Activated CD8-positive, alpha-beta memory T cell treated with anti-CD3 and anti-CD28 coated beads, Interleukin-2, amount 50 U/mL, for 48 hours (primary cell): ENCODE measurements around the gene SLC12A4.
A peak's percentile ranks its signal among the peaks of the same experiment; 100 is the strongest.
"Not testable (repeated sequence)": the region's sequence is repeated elsewhere in the genome, so short reads cannot be mapped to it uniquely, and the experiment has no call there.

Experiments
- DNase-seq: peaks from one replicate; pipeline ENCODE4 v3.0.0-alpha.2; 2020

The SLC12A4 gene

GRCh38 chr16:67987460-67988160 lies 19.2 kb upstream of the SLC12A4 start:
- DNase-seq, result no peak

GRCh38 chr16:67986949-67987348 lies 18.5 kb upstream of the SLC12A4 start:
- no peak for DNase-seq

GRCh38 chr16:67982011-67982696 lies 13.7 kb upstream of the SLC12A4 start:
- DNase-seq, result no peak

GRCh38 chr16:67979955-67980678 lies 11.7 kb upstream of the SLC12A4 start, which contains the start of gene DPEP3:
DPEP3 (minus strand) TSS chr16:67980499; CDS start chr16:67980380, 119 bp downstream.
- no peak for DNase-seq

- DNase-seq, result no peak
These were observed 9.2 kb upstream of the SLC12A4 start for GRCh38 chr16:67977469-67978227.

GRCh38 chr16:67977005-67977404 lies 8.6 kb upstream of the SLC12A4 start:
- DNase-seq, result no peak

- no peak for DNase-seq
These were observed 7.8 kb upstream of the SLC12A4 start for GRCh38 chr16:67976205-67976604.

- DNase-seq, result no peak
These were observed 7.1 kb upstream of the SLC12A4 start for GRCh38 chr16:67975321-67976105.

- DNase-seq, result not testable (repeated sequence)
These were observed 3.8 kb upstream of the SLC12A4 start for GRCh38 chr16:67972285-67972684.

GRCh38 chr16:67971111-67971510 lies 2.7 kb upstream of the SLC12A4 start:
- no peak for DNase-seq

GRCh38 chr16:67969254-67970039 lies 1.0 kb upstream of the SLC12A4 start:
- no peak for DNase-seq

- DNase-seq, result peak; percentile 77
These were observed 458 bp downstream of the SLC12A4 start for GRCh38 chr16:67967958-67968399.

- peak; percentile 69 for DNase-seq
These were observed 1.1 kb downstream of the SLC12A4 start for GRCh38 chr16:67967183-67967957.

- no peak for DNase-seq
These were observed 1.8 kb downstream of the SLC12A4 start for GRCh38 chr16:67966549-67967182.

GRCh38 chr16:67965668-67966548 lies 2.5 kb downstream of the SLC12A4 start:
- no peak for DNase-seq

GRCh38 chr16:67964477-67965131 lies 3.8 kb downstream of the SLC12A4 start:
- DNase-seq, result no peak

GRCh38 chr16:67963662-67964321 lies 4.6 kb downstream of the SLC12A4 start:
- DNase-seq, result no peak

GRCh38 chr16:67963292-67963661 lies 5.2 kb downstream of the SLC12A4 start:
- DNase-seq, result no peak
